H1 (cell line): Measurements from ENCODE around the gene RFT1. TPM values are rescaled to one million over a fixed set of nuclear protein-coding genes. Genes with fewer than 3 reads are reported as not detected.

Experiments
- CTCF ChIA-PET: fragments of 300-600 bp; sonication (Branson Sonifier 250); formaldehyde crosslinking; loops from one replicate; lab custom pipeline; 2021; ENCODE audit not compliant: partially characterized antibody; lab: Charles Lee
- POLR2A ChIA-PET: fragments of 300-600 bp; sonication (Branson Sonifier 250); formaldehyde crosslinking; loops from one replicate; lab custom pipeline; 2021; ENCODE audit warnings: inconsistent platforms; ENCODE audit not compliant: partially characterized antibody; lab: Charles Lee
- DNase-seq, 2 experiments: peaks; one replicate each; pipeline versions ENCODE4 v3.0.0 to v3.0.0-alpha.2; 2010 to 2022; ENCODE audit warnings: low spot score in 2 of 2, low read depth in 1 of 2, mixed read lengths in 1 of 2
- FAIRE-seq: peaks from 2 replicates; lab custom pipeline; 2011; peaks lifted over from hg19 to GRCh38; lab: Jason Lieb, UNC
- H2AFZ ChIP-seq: 2 replicates; pipeline ENCODE4 v1.8.1; 2012; ENCODE audit warnings: low read length, inconsistent platforms
- H2AK5ac ChIP-seq: 2 replicates; pipeline ENCODE4 v1.6.1; 2013; ENCODE audit warnings: low read depth, low read length
- H2BK120ac ChIP-seq: replicated peaks from 2 replicates; pipeline ENCODE3; 2013; ENCODE audit warnings: low read depth, low read length, inconsistent platforms
- H2BK12ac ChIP-seq: 2 replicates; pipeline ENCODE4 v1.6.1; 2013; ENCODE audit warnings: low read depth, low read length
- H2BK15ac ChIP-seq: 2 replicates; pipeline ENCODE4 v1.6.1; 2013; ENCODE audit warnings: low read length
- H2BK20ac ChIP-seq: 2 replicates; pipeline ENCODE4 v1.6.1; 2013; ENCODE audit warnings: low read length
- H2BK5ac ChIP-seq: 2 replicates; pipeline ENCODE4 v1.6.1; 2013; ENCODE audit warnings: low read depth, low read length
- H3K14ac ChIP-seq: 2 replicates; pipeline ENCODE4 v1.6.1; 2013; ENCODE audit warnings: inconsistent platforms; ENCODE audit not compliant: insufficient read length
- H3K18ac ChIP-seq: 2 replicates; pipeline ENCODE4 v1.6.1; 2013; ENCODE audit warnings: low read length; ENCODE audit errors: extremely low read depth
- H3K23ac ChIP-seq: 2 replicates; pipeline ENCODE4 v1.6.1; 2013; ENCODE audit warnings: inconsistent platforms; ENCODE audit not compliant: insufficient read length
- H3K23me2 ChIP-seq: 2 replicates; pipeline ENCODE4 v1.6.1; 2013; ENCODE audit warnings: low read depth, low read length
- H3K27ac ChIP-seq: 2 replicates; pipeline ENCODE4 v1.6.1; 2011; ENCODE audit warnings: low read depth, low read length, inconsistent platforms
- H3K27me3 ChIP-seq, 4 experiments: replicated peaks in 1 of 4; 1 replicate in 1 of 4; 2 replicates in 3 of 4; pipeline versions ENCODE4 v1.6.1 to v1.8.1; 2011 to 2013; ENCODE audit warnings: low read length in 3 of 4, mild to moderate bottlenecking in 3 of 4, inconsistent platforms in 2 of 4, mixed read lengths in 2 of 4, moderate library complexity in 1 of 4; ENCODE audit not compliant: control insufficient read depth in 3 of 4, insufficient read depth in 3 of 4; ENCODE audit errors: extremely low read depth in 1 of 4
- H3K36me3 ChIP-seq, 4 experiments: 2 replicates each; pipeline versions ENCODE4 v1.6.1 to v1.8.1; 2011 to 2013; ENCODE audit warnings: mild to moderate bottlenecking in 4 of 4, low read length in 3 of 4, moderate library complexity in 2 of 4, control low read depth in 1 of 4, inconsistent platforms in 1 of 4; ENCODE audit not compliant: insufficient read depth in 4 of 4, control insufficient read depth in 2 of 4
- H3K4ac ChIP-seq: replicated peaks from 2 replicates; pipeline ENCODE3; 2013; ENCODE audit warnings: low read length, low read depth, mixed read lengths, inconsistent platforms; ENCODE audit not compliant: insufficient read length
- H3K4me1 ChIP-seq, 4 experiments: replicated peaks in 1 of 4; 1 replicate in 1 of 4; 2 replicates in 3 of 4; pipeline versions ENCODE4 v1.6.1 to v1.8.1; 2011 to 2013; ENCODE audit warnings: low read length in 3 of 4, inconsistent platforms in 2 of 4, mixed read lengths in 1 of 4; ENCODE audit not compliant: insufficient read depth in 4 of 4, control insufficient read depth in 3 of 4
- H3K4me2 ChIP-seq, 2 experiments: 2 replicates each; pipeline versions ENCODE4 v1.6.1 to v1.8.1; 2011 to 2013; ENCODE audit warnings: low read depth in 2 of 2, low read length in 2 of 2, control low read depth in 1 of 2, inconsistent platforms in 1 of 2, mild to moderate bottlenecking in 1 of 2; ENCODE audit not compliant: insufficient read depth in 1 of 2
- H3K4me3 ChIP-seq, 4 experiments: fragments of 200-600, 300-600 bp in 1 of 4; sonication (generic), shearing (Covaris generic), sonication (Bioruptor Twin) in 1 of 4; 2 replicates each; pipeline versions ENCODE4 v1.5.1 to v1.8.1; 2011 to 2016; ENCODE audit warnings: low read length in 4 of 4, low read depth in 3 of 4, control low read depth in 2 of 4, inconsistent platforms in 2 of 4, mild to moderate bottlenecking in 2 of 4, mixed read lengths in 1 of 4, moderate library complexity in 1 of 4; ENCODE audit not compliant: insufficient read depth in 2 of 4; ENCODE audit errors: extremely low read depth in 1 of 4
- H3K56ac ChIP-seq: replicated peaks from 2 replicates; pipeline ENCODE3; 2013; ENCODE audit warnings: low read depth, mild to moderate bottlenecking, mixed read lengths, low read length, inconsistent platforms; ENCODE audit not compliant: insufficient read length
- H3K79me1 ChIP-seq: 2 replicates; pipeline ENCODE4 v1.6.1; 2013; ENCODE audit warnings: low read depth, low read length, control low read depth
- H3K79me2 ChIP-seq, 2 experiments: 2 replicates each; pipeline versions ENCODE4 v1.6.1 to v1.8.1; 2012 to 2013; ENCODE audit warnings: low read length in 2 of 2, mild to moderate bottlenecking in 2 of 2, inconsistent platforms in 1 of 2; ENCODE audit not compliant: insufficient read depth in 2 of 2, control insufficient read depth in 1 of 2
- H3K9ac ChIP-seq, 4 experiments: replicated peaks in 1 of 4; 1 replicate in 1 of 4; 2 replicates in 3 of 4; pipeline versions ENCODE4 v1.6.1 to v1.8.1; 2011 to 2013; ENCODE audit warnings: low read depth in 3 of 4, low read length in 3 of 4, control low read depth in 2 of 4, mild to moderate bottlenecking in 2 of 4, moderate library complexity in 2 of 4, inconsistent platforms in 1 of 4; ENCODE audit errors: extremely low read depth in 1 of 4
- H3K9me3 ChIP-seq, 2 experiments: 2 replicates each; pipeline versions ENCODE4 v1.6.1 to v1.8.1; 2012 to 2013; ENCODE audit warnings: mild to moderate bottlenecking in 2 of 2, moderate library complexity in 2 of 2, control low read depth in 1 of 2, inconsistent platforms in 1 of 2, low read depth in 1 of 2, low read length in 1 of 2, mixed read lengths in 1 of 2; ENCODE audit not compliant: insufficient read depth in 2 of 2
- H4K20me1 ChIP-seq, 2 experiments: replicated peaks in 1 of 2; 2 replicates each; pipeline versions ENCODE3 to v1.8.1; 2011 to 2013; ENCODE audit warnings: inconsistent platforms in 2 of 2, low read length in 2 of 2, mild to moderate bottlenecking in 1 of 2; ENCODE audit not compliant: insufficient read depth in 2 of 2, control insufficient read depth in 1 of 2
- H4K5ac ChIP-seq: 2 replicates; pipeline ENCODE4 v1.6.1; 2013; ENCODE audit warnings: low read length, low read depth, mixed read lengths, inconsistent platforms; ENCODE audit not compliant: insufficient read length
- H4K8ac ChIP-seq: 2 replicates; pipeline ENCODE4 v1.8.0; 2013; ENCODE audit warnings: mild to moderate bottlenecking, moderate library complexity, low read length, inconsistent platforms; ENCODE audit not compliant: insufficient read depth; ENCODE audit errors: extremely low read depth
- H4K91ac ChIP-seq: replicated peaks from 2 replicates; pipeline ENCODE3; 2013; ENCODE audit warnings: low read length, mixed read lengths, inconsistent platforms; ENCODE audit not compliant: insufficient read length
- KDM1A ChIP-seq: fragments of 200-600, 300-600 bp; sonication (generic); IDR thresholded peaks from 2 replicates; pipeline ENCODE4 v1.7.1; 2016; ENCODE audit warnings: mild to moderate bottlenecking, low read length, borderline replicate concordance
- TAF1 ChIP-seq: IDR thresholded peaks from 2 replicates; pipeline ENCODE4 v1.6.1; 2011; ENCODE audit warnings: mild to moderate bottlenecking, low read depth, low read length
- WGBS, 2 experiments: shearing (Covaris generic) in 1 of 2; methylation state at CpG; one replicate each; pipeline versions ENCODE4 v1.1.6 to v1.1.7; 2013 to 2015; ENCODE audit warnings: low lambda C conversion rate in 2 of 2, mixed read lengths in 2 of 2, inconsistent platforms in 1 of 2, low coverage in 1 of 2, missing lambda C conversion rate in 1 of 2; ENCODE audit not compliant: insufficient replicate concordance in 2 of 2, insufficient coverage in 1 of 2, insufficient read length in 1 of 2; ENCODE audit errors: extremely low coverage in 1 of 2, missing lambda C conversion rate in 1 of 2; 5-methylcytosine and 5-hydroxymethylcytosine counted together
- polyA plus RNA-seq, 7 experiments: library from polyadenylated mRNA; depleted of rRNA in 3 of 7; stranded (reverse) in 5 of 7; unstranded in 2 of 7; fragments of >200 nt in 5 of 7; fragments of 200-250 nt in 2 of 7; gene quantifications; 1 replicate in 5 of 7; 2 replicates in 1 of 7; 4 replicates in 1 of 7; pipeline versions ENCODE4 v1.2.1 to v1.2.3, GENCODE V29; 2011 to 2013; ENCODE audit warnings: missing spikeins in 2 of 7, mixed read lengths in 2 of 7
- total RNA-seq: library from RNA; stranded (reverse); fragmentation: NEBNext Ultra II Directional; extraction: Animal tissue kit (Norgen Biotek cat#: 25700); gene quantifications from 2 replicates; pipeline ENCODE4 v1.2.1, GENCODE V29; 2021

RFT1 gene
- total and polyA plus RNA-seq, 2 of the 8 experiments (the other 6 are each of a cell fraction or from before 2014, with no cell fraction given), result 27.7 to 42.4 TPM

GRCh38 chr3:53168175-53168923 is 38.1 kb upstream of the RFT1 start:
- TF ChIP-seq TAF1 (no peak), KDM1A (peak; percentile 40; the same call in 1 of the 2 replicates)
- peaks cover 4 to 14% of the 10 kb centered on the region in 2 experiments for H4K20me1 ChIP-seq

More at GRCh38 chr3:53168175-53168923, 38.1 kb upstream of the RFT1 start:
- H4K91ac ChIP-seq, result peak overlapping the region; percentile 8
- no peak overlapping the region for H3K14ac ChIP-seq
- H3K79me1 ChIP-seq, result peaks cover 13% of the 10 kb centered on the region
- H4K8ac ChIP-seq, result peak overlapping the region; percentile 66; the same call in 1 of the 2 replicates
- H2BK5ac ChIP-seq, result peak overlapping the region; percentile 41
- no peak overlapping the region for H3K56ac ChIP-seq
- H3K4ac ChIP-seq, result peak overlapping the region; percentile 46
- H3K9ac ChIP-seq, result peak overlapping the region in 2 of 4 experiments; percentile 13 to 19; a peak in 3 of 7 replicates
- H3K27ac ChIP-seq, result no peak overlapping the region
- no peaks in the 10 kb centered on the region; a peak in 1 of 4 replicates for H3K79me2 ChIP-seq
- peaks cover 3 to 49% (median 33%) of the 10 kb centered on the region in 4 experiments for H3K4me1 ChIP-seq
- 66% methylated on average over 15 of the region's 15 CpGs; no CpG with 5 or more reads in 1 of the 2 experiments for WGBS, 2 experiments
- H3K23me2 ChIP-seq, result no peaks in the 10 kb centered on the region; the same call in 1 of the 2 replicates
- CTCF ChIA-PET, result interaction anchor here (0.6 to 5.9 kb wide), 18 partner anchors 10 to 501 kb away, joined by 3 to 50 read pairs (median 3); no protein-coding TSS in a partner anchor
- H3K27me3 ChIP-seq, result no peaks in the 10 kb centered on the region
- no peaks in the 10 kb centered on the region for H3K36me3 ChIP-seq
- peak overlapping the region; percentile 5; the same call in 1 of the 2 replicates for H2BK12ac ChIP-seq
- POLR2A ChIA-PET, result interaction anchor here (1.0 to 7.9 kb wide), 5 partner anchors 10 to 51 kb away, joined by 3 to 56 read pairs (median 4); partner anchors contain the start of gene PRKCD
- H3K23ac ChIP-seq, result no peak overlapping the region
- FAIRE-seq (no peak), DNase-seq (no peak)
- H3K9me3 ChIP-seq, result no peaks in the 10 kb centered on the region
- H2AFZ ChIP-seq, result no peak overlapping the region
- no peak overlapping the region for H4K5ac ChIP-seq
- H3K18ac ChIP-seq, result 0 out of 2 replicates have a peak overlapping the region, but pooled peaks have one; percentile 24
- peak overlapping the region; percentile 83; the same call in 1 of the 2 replicates for H2BK15ac ChIP-seq
- H2BK120ac ChIP-seq, result no peak overlapping the region
- H2AK5ac ChIP-seq, result no peak overlapping the region
- H3K4me3 ChIP-seq, result no peak overlapping the region
- H2BK20ac ChIP-seq, result peak overlapping the region; percentile 7; the same call in 1 of the 2 replicates
- H3K4me2 ChIP-seq, result peak overlapping the region in 1 of 2 experiments; percentile 19; a peak in 3 of 4 replicates
